ENCODE measurements around the gene KIF15. TPM values are rescaled to one million over a fixed set of nuclear protein-coding genes. Genes with fewer than 3 reads are reported as not detected.

Gene KIF15
- total RNA-seq, 1 experiment from 2014 or later, result 20.9 TPM

- DNase-seq (ENCODE audit: low read depth, low spot score), result no peak
- Histone ChIP-seq H2AFZ (ENCODE audit: low read depth, low read length, poor library complexity, severe bottlenecking) (no peak overlapping the region), H4K20me1 (ENCODE audit: insufficient read depth) (no peaks in the 10 kb centered on the region), H3K4me1 (ENCODE audit: control insufficient read depth in 1 of 2, insufficient read depth in 2 of 2, low read length in 2 of 2) (no peaks in the 10 kb centered on the region), H3K27me3 (ENCODE audit: insufficient read depth, low read length) (no peaks in the 10 kb centered on the region), H3K9me2 (ENCODE audit: insufficient read depth) (no peaks in the 10 kb centered on the region), H3K4me2 (ENCODE audit: low read length) (no peak overlapping the region), H3K27ac (ENCODE audit: low read depth, low read length) (no peak overlapping the region), H3K36me3 (ENCODE audit: control insufficient read depth in 1 of 2, insufficient read depth in 2 of 2, low read length in 2 of 2) (peaks cover 11 to 51% of the 10 kb centered on the region in 2 experiments), H3K9me3 (ENCODE audit: control insufficient read depth in 1 of 2, insufficient read depth in 1 of 2, low read depth in 1 of 2, low read length in 2 of 2) (no peaks in the 10 kb centered on the region), H3K9ac (ENCODE audit: low read length) (no peak overlapping the region), H3K79me2 (ENCODE audit: insufficient read depth, low read length) (no peaks in the 10 kb centered on the region), H3K4me3 (replicated peaks in 1 of 2; ENCODE audit: low read depth in 1 of 2, low read length in 2 of 2) (no peak overlapping the region)
- ChIA-PET POLR2A (no interaction called here), CTCF (no interaction called here), RAD21 (ENCODE audit: low non-redundant PET in 1 of 2, low total read pairs in 2 of 2, uncharacterized antibody in 2 of 2, unreplicated experiment in 2 of 2) (no interaction called here)
- TF ChIP-seq MAX (IDR thresholded peaks at IDR 0.05), result no peak
- TF ChIP-seq EZH2 (IDR thresholded peaks at IDR 0.05), result no peak
- no peak for TF ChIP-seq REST (IDR thresholded peaks at IDR 0.05; ENCODE audit: low read depth)
- TF ChIP-seq POLR2A (IDR thresholded peaks at IDR 0.05; ENCODE audit: borderline replicate concordance, extremely low read depth, insufficient read depth, insufficient read length), result no peak
- TF ChIP-seq EZH2phosphoT487 (IDR thresholded peaks at IDR 0.05; ENCODE audit: borderline replicate concordance), result no peak
- TF ChIP-seq POLR2AphosphoS5 (IDR thresholded peaks at IDR 0.05; ENCODE audit: low read depth, low read length), result no peak
- no peak for TF ChIP-seq TCF7L2 (IDR thresholded peaks at IDR 0.05; ENCODE audit: borderline replicate concordance, extremely low read depth, insufficient read depth, insufficient read length)
- TF ChIP-seq FOSL1 (IDR thresholded peaks at IDR 0.05; ENCODE audit: low read depth), result no peak
- TF ChIP-seq EGR1 (IDR thresholded peaks at IDR 0.05; ENCODE audit: low read depth), result no peak
- no peak for TF ChIP-seq ZNF274 (IDR thresholded peaks at IDR 0.05; ENCODE audit: low read depth, low read length)
- no peak for TF ChIP-seq SIN3A (IDR thresholded peaks at IDR 0.05; ENCODE audit: low read depth)
- TF ChIP-seq CTCF (IDR thresholded peaks at IDR 0.05 in 2 of 3, conservative IDR thresholded peaks at IDR 0.05 in 1 of 3; ENCODE audit: borderline replicate concordance in 1 of 3, insufficient read depth in 1 of 3, low read depth in 2 of 3, low read length in 2 of 3), result no peak
- TF ChIP-seq JUND (IDR thresholded peaks at IDR 0.05), result no peak
- no peak for TF ChIP-seq YY1 (IDR thresholded peaks at IDR 0.05; ENCODE audit: extremely low read depth, insufficient replicate concordance, low read depth, low read length)
- TF ChIP-seq CEBPB (IDR thresholded peaks at IDR 0.05; ENCODE audit: low read depth), result no peak
- no TSS peak for BruUV-seq (replicated peaks)
- ATAC-seq, result no peak
- intact Hi-C loops (cut with micrococcal nuclease), result no loop called here
These were observed 80.8 kb downstream of the KIF15 start for GRCh38 chr3:44842376-44842775.
